ENCODE data around the gene SH3BGR.
"Not testable (repeated sequence)": the region's sequence is repeated elsewhere in the genome, so short reads cannot be mapped to it uniquely, and the experiment has no call there.

Gene SH3BGR

GRCh38 chr21:39451332-39452206 lies at the start of gene SH3BGR:
Gene SH3BGR, plus strand, starts transcription at chr21:39451970. Its CDS starts 127 bp downstream, at chr21:39452097.
- DNase-seq: no peak

GRCh38 chr21:39406065-39406464 lies 45.7 kb upstream of the SH3BGR start:
- DNase-seq: no peak

- DNase-seq: not testable (repeated sequence)
Observed at GRCh38 chr21:39419204-39419603, 32.6 kb upstream of the SH3BGR start.

GRCh38 chr21:39422527-39423241 lies 29.1 kb upstream of the SH3BGR start:
- peak in 1 of 3 experiments; percentile 27 for DNase-seq

GRCh38 chr21:39429445-39429844 lies 22.3 kb upstream of the SH3BGR start:
- DNase-seq: no peak

- DNase-seq: no peak
Observed at GRCh38 chr21:39430016-39430415, 21.8 kb upstream of the SH3BGR start.

- peak in 1 of 3 experiments; percentile 31 for DNase-seq
Observed at GRCh38 chr21:39430457-39430856, 21.3 kb upstream of the SH3BGR start.

GRCh38 chr21:39430954-39431353 lies 20.8 kb upstream of the SH3BGR start:
- DNase-seq: no peak

GRCh38 chr21:39434950-39435349 lies 16.8 kb upstream of the SH3BGR start:
- DNase-seq: no peak

- no peak for DNase-seq
Observed at GRCh38 chr21:39439232-39439631, 12.5 kb upstream of the SH3BGR start.

GRCh38 chr21:39441502-39442475 lies 10.0 kb upstream of the SH3BGR start:
- peak; percentile 18 to 72 (median 19) for DNase-seq

- peak in 2 of 3 experiments; percentile 45 to 69 for DNase-seq
Observed at GRCh38 chr21:39444421-39445180, 7.2 kb upstream of the SH3BGR start.

- peak; percentile 97 for DNase-seq
Observed at GRCh38 chr21:39445321-39446269, 6.2 kb upstream of the SH3BGR start, which contains the start of gene LCA5L. Gene LCA5L, minus strand, starts transcription at chr21:39445778. Its CDS starts 17,285 bp downstream, at chr21:39428493.

GRCh38 chr21:39447264-39447663 lies 4.5 kb upstream of the SH3BGR start:
- no peak for DNase-seq

- no peak for DNase-seq
Observed at GRCh38 chr21:39452207-39452969, 618 bp downstream of the SH3BGR start.

GRCh38 chr21:39452970-39453342 lies 1.2 kb downstream of the SH3BGR start:
- no peak for DNase-seq

GRCh38 chr21:39453571-39454179 lies 1.9 kb downstream of the SH3BGR start:
- no peak for DNase-seq

GRCh38 chr21:39454949-39455668 lies 3.3 kb downstream of the SH3BGR start:
- no peak for DNase-seq

- no peak for DNase-seq
Observed at GRCh38 chr21:39456665-39457064, 4.9 kb downstream of the SH3BGR start.
